G401.6 (cell line): ENCODE results near the gene DCLK1.
"Not testable (repeated sequence)": the region's sequence is repeated elsewhere in the genome, so short reads cannot be mapped to it uniquely, and the experiment has no call there.

Experiments
- FAIRE-seq: peaks from 2 replicates; lab custom pipeline; 2012; peaks lifted over from hg19 to GRCh38; lab: Jason Lieb, UNC

Gene DCLK1

GRCh38 chr13:36084131-36084530, 47.1 kb downstream of the DCLK1 start:
- no peak for FAIRE-seq

DNA sequence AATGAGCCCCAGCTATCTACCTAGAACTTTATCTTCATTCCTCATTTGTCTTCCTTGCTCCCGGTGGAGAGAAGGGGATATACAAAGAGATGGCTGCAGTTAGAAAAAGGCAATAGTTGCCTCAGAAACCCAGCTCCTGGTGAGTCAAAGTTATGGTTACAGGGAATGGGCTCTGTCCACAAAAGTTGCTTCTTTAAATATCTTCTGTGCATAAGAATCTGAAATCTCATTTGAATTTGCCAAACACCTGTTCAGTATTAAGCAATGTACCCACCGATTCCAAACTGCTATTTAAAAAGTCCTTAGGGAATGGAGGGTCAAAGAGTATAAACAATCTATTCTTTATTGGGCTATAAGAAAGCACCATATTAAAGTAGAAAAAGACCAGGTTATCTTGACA, 48.4 kb downstream of the DCLK1 start:
- FAIRE-seq, result no peak

- no peak for FAIRE-seq
These were observed 48.8 kb downstream of the DCLK1 start for GRCh38 chr13:36082396-36082795.

DNA sequence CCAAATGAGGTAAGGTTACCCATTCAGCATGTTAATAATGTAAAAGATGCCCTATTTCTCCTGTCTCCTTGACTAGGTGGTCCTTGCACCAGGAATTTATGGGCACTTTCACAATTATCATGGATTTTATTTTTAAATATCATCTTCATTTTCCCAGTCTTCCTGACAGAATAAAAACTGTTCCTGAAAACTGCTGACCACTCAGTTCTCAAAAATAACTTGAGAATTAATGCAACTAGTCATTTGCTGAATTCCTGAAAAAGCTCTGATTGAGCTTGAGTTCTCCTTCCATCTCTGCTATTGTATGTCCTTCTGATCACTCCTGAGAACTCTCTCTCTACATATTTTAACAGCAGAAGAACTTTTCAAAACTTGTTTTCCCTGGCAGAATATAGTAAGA, 55.0 kb downstream of the DCLK1 start:
- FAIRE-seq, result no peak

DNA sequence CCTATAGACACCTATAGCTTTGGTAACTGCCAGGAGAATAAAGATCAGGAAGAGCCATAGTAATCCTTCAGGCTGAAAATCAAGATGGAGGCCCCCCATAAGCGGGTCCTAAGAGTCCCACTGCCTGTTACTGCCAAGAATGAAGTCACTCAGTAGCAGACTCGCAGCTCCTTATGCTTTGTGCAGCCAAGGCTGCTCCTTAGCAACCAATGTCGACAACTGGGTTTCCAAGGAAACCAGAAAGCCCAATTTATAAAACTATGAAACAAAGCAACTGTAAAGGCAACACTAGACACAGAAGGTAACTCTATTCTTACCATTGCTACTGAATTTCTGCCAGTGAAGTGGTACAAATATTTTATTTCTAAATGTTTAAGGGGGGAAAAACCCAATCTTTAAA, 56.5 kb downstream of the DCLK1 start:
- no peak for FAIRE-seq

- no peak for FAIRE-seq
These were observed 58.8 kb downstream of the DCLK1 start for GRCh38 chr13:36072152-36072935.

- not testable (repeated sequence) for FAIRE-seq
These were observed 60.5 kb downstream of the DCLK1 start for GRCh38 chr13:36070504-36071192.

DNA sequence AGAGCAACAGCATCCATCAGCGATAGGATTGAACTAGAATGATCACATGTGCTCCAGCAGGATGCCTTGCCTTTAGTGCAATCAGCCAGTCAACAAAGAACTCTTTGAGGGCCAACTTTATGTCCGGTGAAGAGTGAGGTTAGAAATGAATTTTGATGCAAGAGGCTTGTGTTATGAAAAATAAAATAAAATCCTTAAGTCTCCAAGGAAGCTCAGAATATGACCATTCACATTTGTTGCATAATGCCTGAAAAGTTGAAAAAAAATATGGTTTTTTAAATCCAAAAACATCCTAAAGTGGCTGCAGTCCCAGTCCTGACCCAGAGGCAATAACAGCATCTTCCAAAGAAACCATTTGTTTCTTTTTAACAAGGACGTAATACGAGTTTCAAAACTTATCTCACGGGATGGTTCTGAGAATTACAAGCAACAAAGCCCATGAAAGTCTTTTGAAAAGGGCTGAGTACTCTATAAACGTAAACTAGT, 61.3 kb downstream of the DCLK1 start:
- no peak for FAIRE-seq

- no peak for FAIRE-seq
These were observed 62.2 kb downstream of the DCLK1 start for GRCh38 chr13:36068991-36069390.

- no peak for FAIRE-seq
These were observed 62.6 kb downstream of the DCLK1 start for GRCh38 chr13:36068566-36068965.

- FAIRE-seq, result no peak
These were observed 63.3 kb downstream of the DCLK1 start for GRCh38 chr13:36067746-36068381.

- no peak for FAIRE-seq
These were observed 68.9 kb downstream of the DCLK1 start for GRCh38 chr13:36062249-36062648.

GRCh38 chr13:36061621-36062020, 69.6 kb downstream of the DCLK1 start:
- FAIRE-seq, result no peak

DNA sequence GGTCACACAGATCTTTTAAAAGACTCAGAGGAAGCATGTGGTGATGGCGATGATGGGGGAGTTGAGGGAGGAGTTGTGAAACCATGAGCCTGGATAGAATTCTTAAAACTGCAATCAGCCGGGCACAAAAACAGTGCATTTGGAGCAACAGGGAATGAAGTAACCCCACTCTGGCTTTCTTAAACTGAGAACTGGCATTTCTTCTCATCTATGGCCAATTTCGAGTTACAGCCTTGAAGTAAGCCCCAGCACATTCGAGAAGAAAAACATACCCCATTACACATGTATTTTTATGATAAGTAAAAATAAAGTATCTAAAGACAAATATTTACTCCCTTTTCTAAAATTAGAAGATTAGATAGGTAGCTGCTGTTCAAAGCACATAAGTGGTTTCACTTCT, 70.1 kb downstream of the DCLK1 start:
- no peak for FAIRE-seq

DNA sequence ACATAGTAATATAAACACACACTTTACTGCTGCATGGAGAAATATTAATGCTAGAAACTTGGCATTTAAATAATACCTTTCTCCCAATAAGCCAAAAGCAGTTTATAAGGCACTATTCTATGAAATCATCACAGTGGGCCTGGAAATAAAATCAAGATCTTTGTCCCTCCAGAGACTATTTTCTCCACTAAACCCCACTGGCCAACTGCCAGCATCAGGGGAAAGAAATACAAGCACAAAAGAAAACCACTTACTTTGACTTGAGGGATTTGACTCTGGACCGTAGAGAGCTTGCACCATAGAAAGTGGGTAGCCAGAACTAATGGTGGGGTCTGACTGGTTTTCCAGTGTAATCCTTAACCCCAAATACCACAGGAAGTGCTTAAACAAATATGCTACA, 71.9 kb downstream of the DCLK1 start:
- FAIRE-seq, result no peak

DNA sequence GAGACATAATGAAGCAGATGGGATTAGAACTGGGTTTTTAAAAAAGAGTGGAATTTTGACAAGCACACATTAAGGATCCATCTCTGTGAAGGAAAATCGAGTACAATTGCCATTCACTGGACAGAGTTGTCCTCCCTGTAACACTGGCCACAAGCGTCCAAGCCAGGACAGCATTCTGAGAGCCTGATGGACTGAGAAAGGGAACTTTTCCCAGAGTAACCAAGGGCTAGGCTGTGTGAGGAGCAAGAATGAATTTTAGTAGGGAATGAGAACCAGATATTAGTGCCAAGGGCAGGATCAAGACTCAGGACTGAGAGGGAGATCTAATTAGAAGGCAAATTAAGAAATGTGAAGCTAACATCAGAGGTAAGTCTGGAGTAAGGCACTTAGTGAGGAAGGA, 73.1 kb downstream of the DCLK1 start:
- no peak for FAIRE-seq

GRCh38 chr13:36057547-36057946, 73.6 kb downstream of the DCLK1 start:
- FAIRE-seq, result no peak

DNA sequence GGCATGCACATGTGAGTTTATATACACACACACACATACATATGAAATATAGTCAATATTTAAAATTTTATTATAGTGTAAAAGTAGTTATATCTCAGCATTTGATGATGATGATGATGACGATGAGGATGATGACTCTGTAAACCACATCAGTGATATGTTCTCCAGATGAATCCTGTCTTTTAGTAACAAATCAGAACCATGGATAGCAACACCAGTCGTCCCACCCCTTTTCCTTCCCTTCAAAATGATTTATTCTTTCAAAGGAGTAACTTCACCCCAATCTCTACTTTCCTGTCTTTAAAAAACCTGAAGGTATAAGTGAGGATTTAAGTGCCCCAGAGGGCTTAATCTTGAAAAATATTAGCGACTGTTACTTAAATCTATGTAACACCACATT, 74.1 kb downstream of the DCLK1 start:
- no peak for FAIRE-seq

DNA sequence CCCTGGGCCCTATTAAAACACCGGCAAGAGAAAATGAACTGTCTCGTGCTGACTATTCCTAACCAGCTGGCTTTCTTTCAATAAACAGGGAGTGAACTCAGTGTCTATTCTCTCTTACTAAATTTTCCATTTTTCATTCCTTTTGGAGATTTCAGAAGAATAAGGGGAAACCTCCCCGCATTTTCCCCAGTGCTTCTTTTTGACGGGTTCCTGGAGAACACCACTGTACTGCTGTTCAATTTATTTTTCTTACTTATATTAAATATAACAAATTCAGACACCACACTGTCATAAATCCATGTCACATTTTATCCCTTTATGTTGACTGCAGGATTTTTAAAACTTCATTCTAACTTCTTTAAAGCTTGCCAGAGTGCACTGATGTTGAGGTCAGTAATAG, 75.8 kb downstream of the DCLK1 start:
- no peak for FAIRE-seq

DNA sequence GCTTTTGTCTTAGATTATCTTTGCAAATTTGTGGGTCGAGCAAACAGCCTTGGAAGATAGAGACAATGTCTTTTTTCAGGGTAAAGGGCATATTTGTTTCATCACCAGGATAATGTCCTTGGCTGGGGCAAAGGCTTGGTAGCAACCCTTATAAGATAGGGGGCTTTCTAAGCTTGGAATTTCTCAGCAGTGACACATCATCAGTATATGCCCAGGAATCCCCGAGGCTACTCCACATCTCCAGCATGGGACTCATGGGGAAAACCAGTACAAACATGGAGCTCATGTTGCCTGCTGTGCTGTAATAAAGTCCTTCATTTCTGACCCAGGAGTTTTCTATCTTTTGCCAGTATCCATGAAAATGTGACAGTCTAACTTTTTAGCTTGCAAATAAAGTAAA, 77.1 kb downstream of the DCLK1 start:
- no peak for FAIRE-seq

- FAIRE-seq, result no peak
These were observed 80.1 kb downstream of the DCLK1 start for GRCh38 chr13:36051082-36051481.

GRCh38 chr13:36046672-36047071, 84.5 kb downstream of the DCLK1 start:
- FAIRE-seq, result no peak

DNA sequence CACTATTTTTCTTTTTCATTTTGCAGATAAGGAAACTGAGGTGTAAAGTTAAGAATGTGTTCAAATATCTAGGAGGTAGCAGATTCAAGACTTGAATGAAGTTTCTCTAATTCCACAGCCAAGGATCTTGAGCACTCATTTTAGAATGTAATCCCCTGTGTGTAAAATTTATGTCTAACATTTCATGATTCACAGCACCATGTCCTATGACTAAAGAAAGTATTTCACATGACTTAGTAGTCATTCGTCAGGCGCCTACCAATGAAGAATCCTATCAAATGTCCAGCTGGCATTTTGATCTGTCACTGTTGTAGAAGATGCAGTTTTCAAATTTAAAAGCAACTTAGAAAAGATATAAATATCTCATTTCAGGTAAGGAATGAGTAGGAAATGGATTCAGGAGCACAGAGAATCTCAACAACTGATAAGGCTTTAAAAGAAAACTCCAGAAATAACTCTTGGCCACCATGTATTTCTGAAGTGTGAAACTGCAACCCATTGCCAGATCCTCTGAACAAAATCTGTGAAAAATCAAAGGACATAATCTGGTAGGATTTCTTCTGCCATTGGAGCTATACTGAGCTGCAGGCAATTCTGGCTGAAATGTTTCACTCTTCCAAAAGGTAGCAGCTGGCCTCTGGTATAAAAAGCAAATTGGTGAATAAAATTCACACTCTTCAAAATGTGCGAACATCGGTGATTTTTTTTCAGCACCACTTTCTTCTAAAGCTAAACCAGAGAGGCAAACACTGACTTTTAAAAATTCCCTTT, 92.2 kb downstream of the DCLK1 start:
- FAIRE-seq, result no peak
